GM19035 (cell line): ENCODE data around the gene UBE2D2.
A peak's percentile ranks its signal among the peaks of the same experiment; 100 is the strongest.
"Not testable (repeated sequence)": the region's sequence is repeated elsewhere in the genome, so short reads cannot be mapped to it uniquely, and the experiment has no call there.

Experiments
- ATAC-seq: cut with Tn5 transposase; IDR thresholded peaks from one replicate; pipeline ENCODE4 v1.9.1; 2021; ENCODE audit not compliant: unreplicated experiment

Gene UBE2D2

DNA sequence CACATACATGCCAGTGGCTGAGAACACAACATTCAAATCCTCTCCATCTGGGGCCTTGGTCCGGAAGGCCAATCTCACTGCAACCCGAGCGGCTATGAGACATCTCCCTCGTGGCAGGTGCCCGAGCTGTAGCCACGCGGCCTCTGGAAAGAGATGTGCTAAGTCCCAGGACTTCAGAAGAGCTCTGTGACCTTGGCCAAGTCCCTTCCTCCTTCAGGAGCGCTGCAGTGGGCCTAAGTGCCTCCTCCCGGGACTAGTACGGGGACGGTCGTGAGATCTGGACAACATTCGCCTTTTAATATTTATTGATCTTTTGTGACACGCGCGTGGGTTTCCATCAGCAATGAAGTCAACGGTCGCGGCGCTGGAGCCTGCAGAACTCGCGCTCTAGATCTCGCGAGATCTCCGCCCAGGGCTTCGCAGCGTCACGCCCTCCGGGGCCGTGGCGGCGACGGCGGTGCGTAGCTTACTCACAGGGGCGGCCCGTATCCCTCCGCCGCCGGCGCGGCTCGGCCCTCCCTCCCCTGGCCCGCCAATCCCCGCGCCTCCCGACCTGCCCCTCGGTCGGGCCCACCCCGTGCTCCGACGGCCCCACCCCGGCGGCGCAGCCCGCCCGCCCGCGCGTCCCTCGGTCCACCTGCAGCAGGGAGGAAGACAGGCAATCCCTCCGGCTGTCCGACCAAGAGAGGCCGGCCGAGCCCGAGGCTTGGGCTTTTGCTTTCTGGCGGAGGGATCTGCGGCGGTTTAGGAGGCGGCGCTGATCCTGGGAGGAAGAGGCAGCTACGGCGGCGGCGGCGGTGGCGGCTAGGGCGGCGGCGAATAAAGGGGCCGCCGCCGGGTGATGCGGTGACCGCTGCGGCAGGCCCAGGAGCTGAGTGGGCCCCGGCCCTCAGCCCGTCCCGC is at the start of gene UBE2D2:
TSS of gene UBE2D2 (plus strand) at position 588 of the 903 bp plus-strand sequence. CDS start 453 bp downstream, outside the sequence.
- ATAC-seq = peak; percentile 75

DNA sequence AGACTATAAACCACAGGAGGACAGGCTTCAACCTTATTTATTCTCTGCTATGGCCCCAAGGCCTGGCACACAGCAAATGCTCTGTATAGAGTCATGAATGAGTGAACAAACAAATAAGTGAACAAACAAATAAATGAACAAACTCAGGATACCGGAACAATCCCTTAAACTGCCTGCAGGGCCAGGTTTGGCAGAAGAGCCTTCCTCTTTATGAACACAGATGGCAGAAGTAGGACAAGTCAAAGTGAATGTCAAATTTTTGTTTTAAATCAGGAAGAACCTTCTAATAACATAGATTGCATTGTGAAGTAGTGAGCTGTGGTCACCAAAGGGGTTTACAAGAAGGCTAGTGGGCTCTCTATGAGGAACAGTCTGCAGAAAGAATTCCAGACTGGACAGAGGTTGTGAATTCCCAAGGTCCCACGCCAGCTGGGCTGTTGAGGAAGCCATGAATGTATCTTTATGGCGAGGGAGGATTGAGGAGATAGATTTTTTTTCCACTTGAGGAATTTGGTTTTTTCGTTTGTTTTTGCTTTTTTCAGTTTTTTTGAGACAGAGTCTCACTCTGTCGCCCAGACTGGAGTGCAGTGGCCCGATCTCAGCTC is 48.3 kb upstream of the UBE2D2 start:
- ATAC-seq = no peak

DNA sequence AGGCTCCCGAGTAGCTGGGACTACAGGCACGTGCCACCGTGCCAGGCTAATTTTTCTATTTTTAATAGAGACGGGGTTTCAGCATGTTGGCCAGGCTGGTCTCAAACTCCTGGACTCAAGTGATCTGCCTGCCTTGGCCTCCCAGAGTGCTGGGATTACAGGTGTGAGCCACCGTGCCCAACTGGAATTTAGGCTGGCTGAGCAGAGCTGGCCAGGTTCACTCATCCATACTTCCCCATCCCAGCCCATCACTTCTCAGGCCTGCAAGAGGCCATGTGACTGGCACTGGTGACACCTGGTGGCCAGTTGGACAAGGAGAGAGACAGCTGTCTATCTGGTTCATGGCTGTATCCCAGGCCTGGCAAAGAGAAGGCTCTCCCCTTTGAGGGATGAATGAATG is 47.7 kb upstream of the UBE2D2 start:
- peak; percentile 41 for ATAC-seq

DNA sequence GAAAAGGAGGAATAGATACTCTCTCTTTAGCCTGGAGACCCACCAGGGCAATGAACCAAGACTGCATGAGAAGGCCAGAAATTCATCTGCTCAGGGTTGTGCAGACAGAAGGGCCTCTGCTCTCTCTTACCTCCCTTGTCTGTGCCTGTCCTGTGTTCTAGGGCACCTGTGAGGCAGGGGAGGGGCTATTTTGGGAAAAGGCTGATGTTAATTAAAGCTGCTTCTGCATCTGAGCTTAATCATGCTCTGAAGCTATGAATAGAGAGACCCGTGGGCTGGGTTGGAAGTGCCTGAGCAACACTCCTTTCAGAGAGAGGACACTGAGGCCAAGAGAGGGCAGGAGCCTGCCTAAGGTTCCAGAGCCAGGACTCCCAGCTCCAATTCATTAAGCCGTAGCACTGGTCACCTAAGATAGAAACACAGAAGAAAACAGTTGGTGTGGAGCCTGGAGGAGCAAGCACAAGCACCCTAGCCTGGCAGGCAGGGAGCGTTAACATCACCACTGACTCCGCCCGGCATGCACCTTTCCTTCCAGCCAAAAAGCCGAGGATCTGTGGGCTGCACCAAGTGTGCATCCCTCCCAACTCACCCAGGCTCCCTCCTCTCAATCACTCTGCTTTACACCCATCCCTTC is 47.2 kb upstream of the UBE2D2 start:
- ATAC-seq = no peak

GRCh38 chr5:139514486-139514856 is 46.7 kb upstream of the UBE2D2 start:
- no peak for ATAC-seq

DNA sequence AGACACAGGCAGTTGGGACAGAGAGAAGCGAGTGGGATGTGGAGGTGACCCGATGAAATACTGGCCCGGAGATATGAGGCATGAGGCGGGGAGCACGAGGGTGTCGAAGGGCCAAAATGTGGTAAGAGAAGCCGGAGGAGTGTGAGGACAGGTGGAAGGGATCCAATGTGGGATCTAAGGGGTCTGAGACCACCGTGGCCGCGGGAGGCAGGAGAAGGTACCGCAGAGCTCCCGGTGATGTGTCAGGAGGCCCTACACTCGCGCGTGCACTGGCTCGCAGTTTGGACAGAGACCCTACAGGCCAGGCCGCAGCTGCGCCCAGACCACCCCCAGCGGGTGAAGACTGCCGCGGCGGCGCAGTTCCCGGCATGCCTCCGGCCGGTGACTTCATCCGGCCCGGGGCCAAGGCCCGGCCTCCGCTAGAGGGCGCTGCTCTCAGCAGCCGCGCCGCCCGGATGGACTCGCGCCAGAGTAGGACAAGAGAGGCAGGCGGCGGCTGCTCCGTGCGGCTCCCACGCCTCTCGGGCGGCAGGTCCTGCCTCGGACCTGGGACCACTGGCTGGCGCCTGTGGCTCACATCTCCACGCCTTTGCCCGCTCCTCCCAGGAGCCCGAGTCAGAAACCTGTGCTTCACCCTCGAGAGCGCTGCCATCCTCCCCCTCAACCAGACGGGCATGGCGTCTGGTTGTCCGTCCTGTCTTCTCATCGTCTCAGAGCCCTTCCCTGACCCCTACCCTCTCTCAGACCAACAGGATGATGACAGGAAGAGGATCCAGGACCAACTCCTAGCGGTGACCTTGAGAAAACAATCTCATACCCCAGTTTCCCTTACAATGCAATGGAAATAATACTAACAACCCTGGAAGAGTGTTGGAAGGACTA is 43.2 kb upstream of the UBE2D2 start:
- peak; percentile 90 for ATAC-seq

DNA sequence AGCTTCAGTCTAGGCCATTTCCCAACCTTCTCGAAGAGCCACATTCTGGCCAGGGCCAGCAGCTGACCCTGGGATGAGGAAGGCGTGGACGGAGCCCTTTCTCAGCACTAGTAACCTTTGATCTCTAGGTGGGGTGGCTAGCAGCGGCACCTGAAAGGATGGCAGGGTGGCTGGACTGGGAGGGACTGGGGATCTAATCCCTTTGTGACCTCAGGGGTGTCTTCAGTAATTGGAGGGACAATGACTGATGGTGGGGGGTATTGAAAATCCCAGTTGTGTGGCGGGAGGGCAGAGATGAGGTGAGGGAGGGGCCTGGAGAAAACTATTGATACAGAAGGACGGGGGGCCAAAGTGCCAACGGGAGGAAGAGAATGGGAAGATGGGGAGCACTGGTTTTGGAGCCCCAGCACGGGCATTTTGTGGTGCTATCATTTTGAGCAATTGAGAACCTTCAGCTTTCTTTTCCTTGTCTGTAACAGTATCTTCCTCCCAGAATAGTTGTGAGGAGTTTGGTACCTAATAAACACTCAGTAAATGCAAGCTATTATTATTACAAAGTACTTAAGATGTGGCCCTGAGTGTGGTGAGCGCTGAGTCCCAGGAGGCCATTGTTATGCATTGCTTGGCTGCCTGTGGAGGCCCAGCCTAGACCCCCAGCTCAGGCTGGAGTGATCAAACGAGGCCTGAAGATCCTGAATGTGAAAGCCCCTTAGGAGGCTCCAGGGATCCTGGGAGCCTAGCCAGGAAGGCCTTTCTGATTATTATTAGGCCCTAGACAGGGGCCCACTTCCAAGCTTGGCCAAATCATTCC is 37.3 kb upstream of the UBE2D2 start:
- no peak for ATAC-seq

DNA sequence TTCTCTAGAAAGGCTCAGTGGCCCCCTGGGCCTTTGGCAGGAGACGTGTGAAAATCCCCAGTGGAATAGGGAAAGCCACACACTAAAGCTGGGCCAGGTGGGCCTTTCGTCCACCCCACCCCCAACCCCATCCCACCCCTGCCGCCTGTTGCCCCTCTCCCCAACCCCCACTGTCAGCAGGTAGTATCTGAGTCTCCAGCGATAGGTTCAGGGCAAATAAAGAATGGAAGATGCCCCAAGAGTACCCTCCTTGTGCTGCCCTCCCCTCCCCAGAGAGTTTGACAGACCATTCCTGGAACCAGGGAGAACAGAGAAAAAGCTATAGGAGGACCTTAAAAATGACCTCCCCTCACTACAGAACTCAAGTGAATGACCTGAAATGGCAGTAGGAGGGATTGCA is 36.7 kb upstream of the UBE2D2 start:
- ATAC-seq = no peak

GRCh38 chr5:139524940-139525585 is 36.1 kb upstream of the UBE2D2 start:
- ATAC-seq = no peak

GRCh38 chr5:139525586-139526308 is 35.4 kb upstream of the UBE2D2 start:
- not testable (repeated sequence) for ATAC-seq

DNA sequence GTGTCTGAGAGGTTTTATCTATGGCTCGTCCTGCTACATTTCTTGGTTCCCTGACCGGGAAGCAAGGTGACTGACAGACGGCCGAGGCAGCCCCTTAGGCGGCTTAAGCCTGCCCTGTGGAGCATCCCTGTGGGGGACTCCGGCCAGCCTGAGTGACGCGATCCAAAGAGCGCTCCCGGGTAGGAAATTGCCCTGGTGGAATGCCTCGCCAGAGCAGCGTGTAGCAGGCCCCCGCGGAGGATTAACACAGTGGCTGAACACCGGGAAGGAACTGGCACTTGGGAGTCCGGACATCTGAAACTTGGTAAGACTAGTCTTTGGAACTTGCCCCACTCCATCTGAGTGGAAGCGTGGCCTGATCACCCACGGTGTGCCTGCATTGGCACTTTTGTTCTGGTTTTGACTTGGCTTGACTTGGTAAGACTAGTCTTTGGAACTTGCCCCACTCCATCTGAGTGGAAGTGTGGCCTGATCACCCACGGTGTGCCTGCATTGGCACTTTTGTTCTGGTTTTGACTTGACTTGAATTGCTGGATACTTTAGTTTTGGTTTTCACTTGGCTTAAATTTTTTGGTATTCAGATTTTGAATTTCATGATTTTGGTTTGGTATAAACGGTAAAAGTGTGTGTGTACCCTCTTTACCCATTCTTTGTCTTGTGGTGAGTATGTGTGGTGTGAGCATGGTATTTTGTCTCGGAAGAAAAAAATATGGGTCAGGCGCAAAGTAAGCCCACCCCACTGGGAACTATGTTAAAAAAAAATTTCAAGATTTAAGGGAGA is 34.6 kb upstream of the UBE2D2 start:
- not testable (repeated sequence) for ATAC-seq

DNA sequence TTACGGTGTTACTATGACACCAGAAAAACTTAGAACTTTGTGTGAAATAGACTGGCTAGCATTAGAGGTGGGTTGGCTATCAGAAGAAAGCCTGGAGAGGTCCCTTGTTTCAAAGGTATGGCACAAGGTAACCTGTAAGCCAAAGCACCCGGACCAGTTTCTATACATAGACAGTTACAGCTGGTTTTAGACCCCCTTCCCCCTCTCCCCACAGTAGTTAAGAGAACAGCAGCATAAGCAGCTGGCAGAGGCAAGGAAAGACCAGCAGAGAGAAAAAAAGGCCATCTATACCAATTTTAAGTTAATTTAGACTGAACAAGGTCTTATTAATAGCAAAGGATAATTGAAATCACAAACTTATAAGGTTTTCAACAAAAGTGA is 34.1 kb upstream of the UBE2D2 start:
- ATAC-seq = not testable (repeated sequence)

- not testable (repeated sequence) for ATAC-seq
These were observed 33.2 kb upstream of the UBE2D2 start for GRCh38 chr5:139527896-139528467.

DNA sequence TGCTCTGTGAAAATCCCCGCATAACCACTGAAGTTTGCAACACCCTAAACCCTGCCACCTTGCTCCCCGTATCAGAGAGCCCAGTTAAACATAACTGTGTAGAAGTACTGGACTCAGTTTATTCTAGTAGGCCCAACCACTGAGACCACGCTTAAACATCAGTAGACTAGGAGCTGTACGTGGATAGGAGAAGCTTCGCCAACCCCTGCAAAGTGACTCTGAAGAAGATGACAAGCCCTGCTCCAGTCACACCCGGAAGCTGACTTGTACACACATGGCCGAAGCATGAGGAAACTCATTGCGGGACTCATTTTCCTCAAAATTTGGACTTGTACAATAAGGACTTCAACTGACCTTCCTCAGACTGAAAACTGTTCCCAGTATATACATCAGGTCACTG is 32.4 kb upstream of the UBE2D2 start:
- ATAC-seq = not testable (repeated sequence)

- not testable (repeated sequence) for ATAC-seq
These were observed 31.1 kb upstream of the UBE2D2 start for GRCh38 chr5:139530079-139530478.

- ATAC-seq = no peak
These were observed 29.4 kb upstream of the UBE2D2 start for GRCh38 chr5:139531772-139532169.

GRCh38 chr5:139543423-139543991 is 17.6 kb upstream of the UBE2D2 start:
- peak; percentile 88 for ATAC-seq
